ENCODE data around the gene AMZ2. TPM values are rescaled to one million over a fixed set of nuclear protein-coding genes. Genes with fewer than 3 reads are reported as not detected.
"Not testable (repeated sequence)": the region's sequence is repeated elsewhere in the genome, so short reads cannot be mapped to it uniquely, and the experiment has no call there.

Gene AMZ2
- total RNA-seq, 3 donors from 2014 or later (not counting 1 experiment from before 2014, with no cell fraction given): 87.0 to 131 (median 107) TPM

- WGBS (ENCODE audit: insufficient coverage): 49% methylated on average over 9 of the region's 12 CpGs
- peaks cover 74% of the 10 kb centered on the region for H3K4me1 ChIP-seq (ENCODE audit: control insufficient read depth, insufficient read depth, low read length)
Observed at GRCh38 chr17:68234726-68235335, 13.0 kb upstream of the AMZ2 start.

GRCh38 chr17:68235336-68235791 lies 12.5 kb upstream of the AMZ2 start:
- WGBS (ENCODE audit: insufficient coverage): 19% methylated on average over 11 of the region's 11 CpGs
- intact Hi-C loops (cut with micrococcal nuclease): loop anchor here (1.0 kb wide), 2 partner anchors 10 to 12 kb away; no protein-coding TSS in a partner anchor
- H3K9me3 ChIP-seq (ENCODE audit: control insufficient read depth, insufficient read depth, low read length); H3K4me3 ChIP-seq (ENCODE audit: low read length); H3K9me3 Mint-ChIP-seq; H3K36me3 Mint-ChIP-seq; H3K27me3 Mint-ChIP-seq (ENCODE audit: low read depth in 2 of 2); H3K36me3 ChIP-seq (ENCODE audit: control insufficient read depth, insufficient read depth, low read length); H3K27me3 ChIP-seq (ENCODE audit: control insufficient read depth, insufficient read depth, low read length): not testable (repeated sequence)
- DNase-seq: peak; percentile 49 to 60
- ATAC-seq: peak; percentile 28 to 43 (median 39)
- Histone ChIP-seq H3K4me1 (ENCODE audit: control insufficient read depth, insufficient read depth, low read length) (peaks cover 77% of the 10 kb centered on the region), H3K27ac (ENCODE audit: low read length) (peak overlapping the region; percentile 97)
- Mint-ChIP-seq H3K4me3 (peak overlapping the region; percentile 79), H3K27ac (peak overlapping the region; percentile 94 to 100), H3K4me1 (peaks cover 66 to 68% of the 10 kb centered on the region in 2 donors)

More at GRCh38 chr17:68234726-68235335, 13.0 kb upstream of the AMZ2 start:
- H3K27ac ChIP-seq (ENCODE audit: low read length): peak overlapping the region; percentile 97
- Mint-ChIP-seq H3K27ac (peak overlapping the region; percentile 94 to 100), H3K4me3 (peak overlapping the region; percentile 79), H3K4me1 (peaks cover 62 to 64% of the 10 kb centered on the region in 2 donors)
- ATAC-seq (peak; percentile 52 to 75 (median 71)), DNase-seq (peak; percentile 63 to 86)
- not testable (repeated sequence) for H3K4me3 ChIP-seq (ENCODE audit: low read length); H3K36me3 Mint-ChIP-seq; H3K27me3 ChIP-seq (ENCODE audit: control insufficient read depth, insufficient read depth, low read length); H3K36me3 ChIP-seq (ENCODE audit: control insufficient read depth, insufficient read depth, low read length); H3K9me3 ChIP-seq (ENCODE audit: control insufficient read depth, insufficient read depth, low read length); H3K9me3 Mint-ChIP-seq; H3K27me3 Mint-ChIP-seq (ENCODE audit: low read depth in 2 of 2)
- intact Hi-C loops (cut with micrococcal nuclease): loop anchor here (1.0 kb wide), 2 partner anchors 10 to 12 kb away; no protein-coding TSS in a partner anchor

GRCh38 chr17:68237369-68238163 lies 10.3 kb upstream of the AMZ2 start:
- intact Hi-C loops (cut with micrococcal nuclease): loop anchor here (1.0 kb wide), 2 partner anchors 15 to 16 kb away; no protein-coding TSS in a partner anchor
- Histone ChIP-seq H3K4me3 (ENCODE audit: low read length) (peak overlapping the region; percentile 24), H3K4me1 (ENCODE audit: control insufficient read depth, insufficient read depth, low read length) (peaks cover 72% of the 10 kb centered on the region), H3K27ac (ENCODE audit: low read length) (peak overlapping the region; percentile 93)
- H3K4me3 Mint-ChIP-seq: peak overlapping the region; percentile 90
- peak; percentile 61 to 88 (median 76) for ATAC-seq
- H3K9me3 Mint-ChIP-seq; H3K36me3 Mint-ChIP-seq; H3K9me3 ChIP-seq (ENCODE audit: control insufficient read depth, insufficient read depth, low read length); H3K27me3 ChIP-seq (ENCODE audit: control insufficient read depth, insufficient read depth, low read length); H3K36me3 ChIP-seq (ENCODE audit: control insufficient read depth, insufficient read depth, low read length); H3K27me3 Mint-ChIP-seq (ENCODE audit: low read depth in 2 of 2): not testable (repeated sequence)
- peaks cover 71 to 73% of the 10 kb centered on the region in 2 donors for H3K4me1 Mint-ChIP-seq
- peak overlapping the region; percentile 98 to 100 for H3K27ac Mint-ChIP-seq
- DNase-seq: peak; percentile 60 to 85
- WGBS (ENCODE audit: insufficient coverage): 1% methylated on average over 15 of the region's 16 CpGs

DNA sequence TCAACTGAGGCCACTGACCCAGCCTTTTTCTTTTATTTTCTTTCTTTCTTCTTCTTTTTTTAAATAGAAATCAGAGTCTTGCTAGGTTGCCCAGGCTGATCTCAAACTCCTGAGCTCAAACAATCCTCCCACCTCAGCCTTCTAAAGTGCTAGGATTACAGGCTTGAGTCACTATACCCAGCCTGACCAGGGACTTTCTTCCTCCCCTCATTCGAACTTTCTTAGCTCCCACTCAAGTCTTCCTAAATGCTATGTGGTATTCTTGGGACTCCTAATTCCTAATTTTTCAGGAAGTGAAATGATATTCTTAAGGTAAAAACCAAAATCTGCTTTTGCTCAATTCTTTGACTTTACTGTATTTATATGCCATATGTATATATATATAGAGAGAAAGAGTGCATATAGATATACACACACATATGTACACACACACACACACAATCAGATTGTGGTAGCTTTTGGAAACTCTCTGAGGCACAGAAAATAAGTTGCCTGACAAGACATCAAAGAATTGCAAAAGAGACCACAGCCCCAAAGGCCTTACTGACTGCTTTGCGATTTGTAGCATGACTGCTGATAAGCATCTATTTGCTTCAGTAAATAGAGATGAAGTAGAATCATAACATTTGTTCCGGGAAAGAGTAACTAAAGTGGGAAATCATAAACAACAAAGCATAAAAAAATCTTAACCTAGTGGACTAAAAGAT lies 9.5 kb upstream of the AMZ2 start:
- H3K27ac Mint-ChIP-seq: peak overlapping the region; percentile 98 to 100
- H3K4me1 Mint-ChIP-seq: peaks cover 64 to 65% of the 10 kb centered on the region in 2 donors
- Histone ChIP-seq H3K4me3 (ENCODE audit: low read length) (peak overlapping the region; percentile 24), H3K9me3 (ENCODE audit: control insufficient read depth, insufficient read depth, low read length) (no peaks in the 10 kb centered on the region), H3K27ac (ENCODE audit: low read length) (peak overlapping the region; percentile 93), H3K27me3 (ENCODE audit: control insufficient read depth, insufficient read depth, low read length) (no peaks in the 10 kb centered on the region), H3K4me1 (ENCODE audit: control insufficient read depth, insufficient read depth, low read length) (peaks cover 65% of the 10 kb centered on the region), H3K36me3 (ENCODE audit: control insufficient read depth, insufficient read depth, low read length) (no peaks in the 10 kb centered on the region)
- TF ChIP-seq CTCF (IDR thresholded peaks at IDR 0.05): no peak
- WGBS (ENCODE audit: insufficient coverage): 40% methylated on average over 1 of the region's 3 CpGs
- no peaks in the 10 kb centered on the region for H3K36me3 Mint-ChIP-seq
- intact Hi-C loops (cut with micrococcal nuclease): no loop called here
- ATAC-seq (no peak), DNase-seq (peak in 1 of 2 donors; percentile 76)
- no peaks in the 10 kb centered on the region for H3K9me3 Mint-ChIP-seq
- peak overlapping the region; percentile 90 for H3K4me3 Mint-ChIP-seq
- H3K27me3 Mint-ChIP-seq (ENCODE audit: low read depth in 2 of 2): no peaks in the 10 kb centered on the region
